Activated CD8-positive, alpha-beta memory T cell treated with anti-CD3 and anti-CD28 coated beads, Interleukin-2, amount 50 U/mL, for 24 hours (primary cell): ENCODE data around the gene KIFC3.
A peak's percentile ranks its signal among the peaks of the same experiment; 100 is the strongest.
"Not testable (repeated sequence)": the region's sequence is repeated elsewhere in the genome, so short reads cannot be mapped to it uniquely, and the experiment has no call there.

Source experiments
- DNase-seq: peaks from one replicate; pipeline ENCODE4 v3.0.0-alpha.2; 2020; ENCODE audit errors: extremely low read depth

KIFC3 gene

GRCh38 chr16:57825298-57826044 is 23.2 kb upstream of the KIFC3 start:
- no peak for DNase-seq

- DNase-seq = no peak
These were observed 22.6 kb upstream of the KIFC3 start for GRCh38 chr16:57824888-57825287.

- DNase-seq = no peak
These were observed 21.5 kb upstream of the KIFC3 start for GRCh38 chr16:57823836-57824235.

- no peak for DNase-seq
These were observed 20.6 kb upstream of the KIFC3 start for GRCh38 chr16:57822856-57823255.

GRCh38 chr16:57822018-57822553 is 19.8 kb upstream of the KIFC3 start:
- no peak for DNase-seq

- DNase-seq = no peak
These were observed 19.1 kb upstream of the KIFC3 start for GRCh38 chr16:57821149-57821971.

GRCh38 chr16:57818377-57819064 is 16.2 kb upstream of the KIFC3 start:
- no peak for DNase-seq

- no peak for DNase-seq
These were observed 15.4 kb upstream of the KIFC3 start for GRCh38 chr16:57817680-57818079.

GRCh38 chr16:57815987-57816745 is 13.9 kb upstream of the KIFC3 start:
- DNase-seq = no peak

- DNase-seq = no peak
These were observed 12.6 kb upstream of the KIFC3 start for GRCh38 chr16:57814896-57815295.

GRCh38 chr16:57813466-57813865 is 11.2 kb upstream of the KIFC3 start:
- DNase-seq = no peak

- DNase-seq = not testable (repeated sequence)
These were observed 9.0 kb upstream of the KIFC3 start for GRCh38 chr16:57811340-57811739.

GRCh38 chr16:57810197-57811031 is 8.1 kb upstream of the KIFC3 start:
- peak; percentile 59 for DNase-seq

- DNase-seq = no peak
These were observed 7.2 kb upstream of the KIFC3 start for GRCh38 chr16:57809276-57810196.

- no peak for DNase-seq
These were observed 6.4 kb upstream of the KIFC3 start for GRCh38 chr16:57808589-57809228.

- no peak for DNase-seq
These were observed 5.8 kb upstream of the KIFC3 start for GRCh38 chr16:57807968-57808528.

- no peak for DNase-seq
These were observed 5.1 kb upstream of the KIFC3 start for GRCh38 chr16:57807252-57807967.

- no peak for DNase-seq
These were observed 2.9 kb upstream of the KIFC3 start for GRCh38 chr16:57805176-57805575.
